Measurements from ENCODE around the gene LRRTM3.

The LRRTM3 gene

DNA sequence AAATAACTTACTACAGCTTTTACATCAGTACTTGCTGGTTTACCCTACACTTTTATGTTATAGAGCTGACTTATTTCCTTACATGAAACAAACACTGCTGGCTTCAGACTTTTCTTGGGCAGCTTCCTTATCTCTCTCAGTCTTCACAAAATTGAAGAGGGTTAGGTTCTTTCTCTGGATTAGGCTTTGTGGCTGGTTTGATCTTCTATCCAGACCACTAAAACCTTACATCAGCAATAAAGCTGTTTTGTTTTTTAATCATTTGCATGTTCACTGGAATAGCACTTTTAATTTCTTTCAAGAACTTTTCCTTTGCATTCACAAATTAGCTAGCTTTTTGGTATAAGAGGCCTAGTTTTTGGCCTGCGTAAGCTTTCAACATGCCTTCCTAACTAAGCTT, 218.7 kb downstream of the LRRTM3 start:
- no peak for DNase-seq

Measured in islet precursor cell (in vitro differentiated cells).